Central memory CD4-positive, alpha-beta T cell (primary cell): ENCODE data around the gene IQCM.
"Not testable (repeated sequence)": the region's sequence is repeated elsewhere in the genome, so short reads cannot be mapped to it uniquely, and the experiment has no call there.

Experiments used
- DNase-seq: peaks from one replicate; pipeline ENCODE4 v3.0.0; 2022

The IQCM gene

GRCh38 chr4:149426461-149426860 is 389.2 kb downstream of the IQCM start:
- DNase-seq, result no peak

GRCh38 chr4:149409555-149409962 is 406.1 kb downstream of the IQCM start:
- no peak for DNase-seq

GRCh38 chr4:149409146-149409545 is 406.5 kb downstream of the IQCM start:
- no peak for DNase-seq

GRCh38 chr4:149404143-149404542 is 411.5 kb downstream of the IQCM start:
- no peak for DNase-seq

GRCh38 chr4:149403081-149403480 is 412.6 kb downstream of the IQCM start:
- DNase-seq, result no peak

GRCh38 chr4:149398993-149399392 is 416.6 kb downstream of the IQCM start:
- DNase-seq, result no peak

GRCh38 chr4:149370785-149371420 is 444.7 kb downstream of the IQCM start:
- no peak for DNase-seq

- no peak for DNase-seq
These were observed 445.6 kb downstream of the IQCM start for GRCh38 chr4:149370002-149370401.

GRCh38 chr4:149353241-149353640 is 462.4 kb downstream of the IQCM start:
- no peak for DNase-seq

GRCh38 chr4:149349541-149349940 is 466.1 kb downstream of the IQCM start:
- no peak for DNase-seq

- no peak for DNase-seq
These were observed 468.5 kb downstream of the IQCM start for GRCh38 chr4:149347139-149347538.

GRCh38 chr4:149345424-149345823 is 470.2 kb downstream of the IQCM start:
- DNase-seq, result no peak

- no peak for DNase-seq
These were observed 471.2 kb downstream of the IQCM start for GRCh38 chr4:149344436-149344835.

GRCh38 chr4:149343614-149344013 is 472.0 kb downstream of the IQCM start:
- no peak for DNase-seq

GRCh38 chr4:149341117-149341516 is 474.5 kb downstream of the IQCM start:
- DNase-seq, result not testable (repeated sequence)

- no peak for DNase-seq
These were observed 487.5 kb downstream of the IQCM start for GRCh38 chr4:149328161-149328560.

- no peak for DNase-seq
These were observed 493.4 kb downstream of the IQCM start for GRCh38 chr4:149322203-149322602.

- DNase-seq, result no peak
These were observed 494.2 kb downstream of the IQCM start for GRCh38 chr4:149321438-149321837.

GRCh38 chr4:149311076-149311475 is 504.6 kb downstream of the IQCM start:
- no peak for DNase-seq

GRCh38 chr4:149306537-149306936 is 509.1 kb downstream of the IQCM start:
- no peak for DNase-seq
